K562 (cell line): ENCODE data around the gene ADRA1B. TPM values are rescaled to one million over a fixed set of nuclear protein-coding genes. Genes with fewer than 3 reads are reported as not detected.

Source experiments
- ATAC-seq: fragments of 200-7000 bp; cut with Tn5 transposase; 3 replicates; pipeline ENCODE4 v1.9.1; 2020; ENCODE audit warnings: moderate library complexity
- BruUV-seq: library from RNA; stranded (reverse); fragments of 400-500 nt; replicated peaks from 2 replicates; lab custom pipeline; 2021; lab: Mats Ljungman, UMichigan
- CTCF ChIA-PET: fragments of 300-600 bp; formaldehyde crosslinking; extraction: SDS; loops from one replicate; lab custom pipeline; 2021; ENCODE audit warnings: low intra/inter-chr PET ratio; lab: Yijun Ruan, JAX
- POLR2A ChIA-PET: fragments of 300-600, 350-650 bp; sonication (Branson Sonifier 250); formaldehyde crosslinking; extraction: SDS; loops from one replicate; lab custom pipeline; 2021; ENCODE audit warnings: antibody characterized with exemption, inconsistent platforms; lab: Yijun Ruan, JAX
- DNase-seq, 4 experiments: peaks; one replicate each; pipeline versions ENCODE4 v3.0.0 to v3.0.0-alpha.2; 2011 to 2018; ENCODE audit warnings: low spot score in 3 of 4, mixed read lengths in 3 of 4; ENCODE audit errors: extremely low read depth in 1 of 4
- FAIRE-seq: peaks from 2 replicates; lab custom pipeline; 2011; peaks lifted over from hg19 to GRCh38; lab: Jason Lieb, UNC
- H2AFZ ChIP-seq: 2 replicates; pipeline ENCODE4 v1.6.0; 2011; ENCODE audit warnings: low read depth, low read length, control low read depth, inconsistent platforms
- H3K27ac ChIP-seq: fragments of 200-600 bp; 3 replicates; pipeline ENCODE4 v1.8.0; 2011; ENCODE audit warnings: low read depth, mild to moderate bottlenecking, control low read depth, inconsistent platforms, low read length, moderate library complexity, mixed read lengths; ENCODE audit errors: extremely low read depth
- H3K27me3 ChIP-seq, 2 experiments: fragments of 300-600 bp in 1 of 2; 2 replicates in 1 of 2; 3 replicates in 1 of 2; pipeline versions ENCODE4 v1.6.0 to v1.8.0; 2011; ENCODE audit warnings: inconsistent platforms in 2 of 2, low read length in 2 of 2, mild to moderate bottlenecking in 1 of 2, mixed read lengths in 1 of 2, moderate library complexity in 1 of 2; ENCODE audit not compliant: control insufficient read depth in 2 of 2, insufficient read depth in 2 of 2
- H3K36me3 ChIP-seq: fragments of 300-600 bp; 3 replicates; pipeline ENCODE4 v1.8.0; 2011; ENCODE audit warnings: mild to moderate bottlenecking, low read length, inconsistent platforms; ENCODE audit not compliant: control insufficient read depth, insufficient read depth
- H3K4me1 ChIP-seq, 2 experiments: fragments of 200-600 bp in 1 of 2; replicated peaks in 1 of 2; 2 replicates in 1 of 2; 3 replicates in 1 of 2; pipeline versions ENCODE4 v1.5.1 to v1.8.0; 2011; ENCODE audit warnings: inconsistent platforms in 2 of 2, low read length in 2 of 2, mild to moderate bottlenecking in 1 of 2, mixed read lengths in 1 of 2, moderate library complexity in 1 of 2; ENCODE audit not compliant: control insufficient read depth in 2 of 2, insufficient read depth in 2 of 2
- H3K4me2 ChIP-seq: 2 replicates; pipeline ENCODE4 v1.6.1; 2011; ENCODE audit warnings: low read length, control low read depth, inconsistent platforms, mixed read lengths; ENCODE audit not compliant: insufficient read depth
- H3K4me3 ChIP-seq: fragments of 200-600 bp; sonication (generic), shearing (Covaris generic); 2 replicates; pipeline ENCODE4 v1.5.1; 2016; ENCODE audit warnings: control low read depth, inconsistent platforms
- H3K79me2 ChIP-seq: fragments of 200-600 bp; 3 replicates; pipeline ENCODE4 v1.8.0; 2011; ENCODE audit warnings: low read length, inconsistent platforms; ENCODE audit not compliant: control insufficient read depth, insufficient read depth
- H3K9ac ChIP-seq, 2 experiments: 2 replicates each; pipeline versions ENCODE4 v1.6.0 to v1.6.1; 2011; ENCODE audit warnings: low read depth in 2 of 2, low read length in 2 of 2, control low read depth in 1 of 2, inconsistent platforms in 1 of 2, mild to moderate bottlenecking in 1 of 2, mixed read lengths in 1 of 2; ENCODE audit not compliant: insufficient read depth in 1 of 2
- H3K9me1 ChIP-seq: one replicate; pipeline ENCODE4 v1.6.0; 2011; ENCODE audit warnings: inconsistent platforms, mild to moderate bottlenecking, low read length, moderate library complexity; ENCODE audit not compliant: control insufficient read depth, insufficient read depth
- H3K9me3 ChIP-seq: replicated peaks from 2 replicates; pipeline ENCODE4 v1.5.1; 2011; ENCODE audit warnings: low read depth, low read length, inconsistent platforms; ENCODE audit not compliant: control insufficient read depth, insufficient read depth
- H4K20me1 ChIP-seq: replicated peaks from 2 replicates; pipeline ENCODE4 v1.6.1; 2011; ENCODE audit warnings: low read length, inconsistent platforms, mixed read lengths; ENCODE audit not compliant: control insufficient read depth, insufficient read depth
- CREB3 ChIP-seq: fragments of 450-650 bp; conservative IDR thresholded peaks from 2 replicates; pipeline ENCODE4 v1.6.1; 2016; ENCODE audit warnings: missing genetic modification characterization, low read depth, mild to moderate bottlenecking, missing compliant biosample characterization, moderate library complexity
- DIDO1 ChIP-seq: fragments of 450-650 bp; IDR thresholded peaks from 2 replicates; pipeline ENCODE4 v1.6.1; 2016; ENCODE audit warnings: low read depth, missing biosample characterization, missing genetic modification characterization
- HDAC3 ChIP-seq: fragments of 450-650 bp; IDR thresholded peaks from 2 replicates; pipeline ENCODE4 v1.6.1; 2018; ENCODE audit warnings: borderline replicate concordance, mild to moderate bottlenecking, moderate library complexity; ENCODE audit not compliant: partially characterized antibody
- IRF1 ChIP-seq: sonication (generic); formaldehyde crosslinking; IDR thresholded peaks from 2 replicates; pipeline ENCODE4 v1.8.0; 2022; ENCODE audit warnings: missing genetic modification reagents, mild to moderate bottlenecking, borderline replicate concordance
- MNT ChIP-seq, 2 experiments: fragments of 450-650 bp; conservative IDR thresholded peaks; 2 replicates each; pipeline ENCODE4 v1.6.1; 2017; ENCODE audit warnings: mild to moderate bottlenecking in 2 of 2, moderate library complexity in 2 of 2
- NFYB ChIP-seq: IDR thresholded peaks from 2 replicates; pipeline ENCODE4 v1.6.1; 2011; ENCODE audit warnings: mild to moderate bottlenecking, moderate library complexity; ENCODE audit not compliant: insufficient read length; ENCODE audit errors: extremely low read depth
- RB1 ChIP-seq: fragments of 450-650 bp; IDR thresholded peaks from 2 replicates; pipeline ENCODE4 v1.6.1; 2017; ENCODE audit warnings: low read depth, mild to moderate bottlenecking
- SNAPC5 ChIP-seq: fragments of 250-450 bp; sonication (Bioruptor Pico); IDR thresholded peaks from 2 replicates; pipeline ENCODE4 v1.8.0; 2021; ENCODE audit warnings: moderate library complexity, mild to moderate bottlenecking, inconsistent platforms
- TAF1 ChIP-seq: IDR thresholded peaks from 2 replicates; pipeline ENCODE4 v1.6.1; 2011; ENCODE audit warnings: mild to moderate bottlenecking, low read length, moderate library complexity; ENCODE audit not compliant: insufficient read depth, control insufficient read depth, severe bottlenecking; ENCODE audit errors: extremely low read depth
- U2AF1 ChIP-seq: fragments of 200-400 bp; formaldehyde crosslinking; optimal IDR thresholded peaks from 2 replicates; pipeline ENCODE3; 2017; ENCODE audit warnings: mild to moderate bottlenecking, low read depth, low read length, moderate library complexity
- ZMIZ1 ChIP-seq, 2 experiments: fragments of 150-350 bp in 1 of 2; IDR thresholded peaks; 2 replicates each; pipeline ENCODE4 v1.6.1; 2012 to 2016; ENCODE audit warnings: low read depth in 2 of 2, low read length in 2 of 2, mild to moderate bottlenecking in 1 of 2, moderate library complexity in 1 of 2
- ZNF583 ChIP-seq: fragments of 250-450 bp; sonication (Bioruptor Pico); IDR thresholded peaks from 2 replicates; pipeline ENCODE4 v1.4.0; 2020
- ZNF707 ChIP-seq: fragments of 250-450 bp; sonication (Bioruptor Pico); conservative IDR thresholded peaks from 2 replicates; pipeline ENCODE4 v1.8.0; 2022; ENCODE audit warnings: inconsistent platforms, mild to moderate bottlenecking, moderate library complexity
- ZNF75A ChIP-seq: fragments of 450-650 bp; formaldehyde crosslinking; IDR thresholded peaks from 2 replicates; pipeline ENCODE4 v1.4.0; 2020; ENCODE audit warnings: mild to moderate bottlenecking
- WGBS: fragments of 100-300 bp; shearing (Covaris generic); methylation state at CpG from one replicate; pipeline ENCODE4 v1.1.6; 2016; ENCODE audit warnings: low coverage, mixed read lengths; ENCODE audit not compliant: insufficient coverage; ENCODE audit errors: missing lambda C conversion rate; 5-methylcytosine and 5-hydroxymethylcytosine counted together
- in situ Hi-C: fragments of 300-500 bp; cut with MboI; formaldehyde crosslinking; loops from 4 replicates; pipeline ENCODE4 v1.15.0; 2018; ENCODE audit warnings: inconsistent platforms, mixed read lengths
- intact Hi-C: fragments of 100-400 bp; cut with micrococcal nuclease; formaldehyde crosslinking; loops from 2 replicates; pipeline ENCODE4 v1.14.2; 2022
- polyA plus RNA-seq, 8 experiments: library from polyadenylated mRNA; depleted of rRNA in 4 of 8; stranded (reverse) in 5 of 8; unstranded in 3 of 8; fragments of >200 nt; fragmentation: Nextera tagmentation in 2 of 8; fragmentation: Illumina TruSeq in 1 of 8; extraction: Ambion mirVana in 2 of 8; extraction: Trizol in 1 of 8; gene quantifications; 2 replicates each; pipeline versions ENCODE4 v1.2.1 to v1.2.3, GENCODE V29; 2011 to 2014; ENCODE audit warnings: inconsistent platforms in 1 of 8, missing spikeins in 1 of 8
- total RNA-seq, 7 experiments: library from RNA; depleted of rRNA in 6 of 7; stranded (reverse); fragments of >200 nt in 6 of 7; fragmentation: Illumina TruSeq in 2 of 7; extraction: Trizol in 2 of 7; gene quantifications; 2 replicates each; pipeline versions ENCODE4 v1.2.1 to v1.2.3, GENCODE V29; 2011 to 2021; ENCODE audit warnings: low replicate concordance in 1 of 7

Gene ADRA1B
- total and polyA plus RNA-seq, 9 of the 15 experiments (the other 6 are each of a cell fraction or from before 2014, with no cell fraction given), result not detected

GRCh38 chr5:159955056-159955624 is 38.9 kb downstream of the ADRA1B start:
- H3K9me3 ChIP-seq, result no peaks in the 10 kb centered on the region
- no peaks in the 10 kb centered on the region for H3K4me1 ChIP-seq
- H3K4me2 ChIP-seq, result no peak overlapping the region
- BruUV-seq, result no TSS peak
- no peak for FAIRE-seq
- H3K9ac ChIP-seq, result no peak overlapping the region
- ATAC-seq, result no peak
- intact Hi-C loops, result no loop called here
- peaks cover 0 to 11% of the 10 kb centered on the region in 2 experiments; a peak in 1 of 5 replicates for H3K27me3 ChIP-seq
- TF ChIP-seq RB1 (no peak), ZNF583 (CRISPR knock-in tag) (no peak), DIDO1 (tag) (no peak), HDAC3 (no peak), IRF1 (CRISPR knock-in tag) (no peak), ZNF75A (no peak), ZMIZ1 (IDR thresholded peaks at IDR 0.05; ENCODE audit: low read depth in 2 of 2, low read length in 2 of 2) (no peak), CREB3 (tag) (no peak), TAF1 (no peak), MNT (conservative IDR thresholded peaks at IDR 0.05) (no peak), U2AF1 (no peak), ZNF707 (CRISPR knock-in tag) (no peak), NFYB (no peak), SNAPC5 (no peak)
- TF ChIP-seq, all 486 proteins: peak for 0
- Histone ChIP-seq H3K79me2 (no peaks in the 10 kb centered on the region), H3K9me1 (no peaks in the 10 kb centered on the region), H3K4me3 (no peak overlapping the region), H3K36me3 (no peaks in the 10 kb centered on the region), H4K20me1 (no peaks in the 10 kb centered on the region), H2AFZ (no peak overlapping the region), H3K27ac (no peak overlapping the region)
- ChIA-PET POLR2A (interaction anchor here (0.6 kb wide), 1 partner anchor 45 kb away, joined by 3 read pairs; no protein-coding TSS in a partner anchor), CTCF (no interaction called here)
- WGBS, result 0% methylated on average over 6 of the region's 6 CpGs
- in situ Hi-C loops, result no loop called here
- no peak for DNase-seq
